Caco-2 (cell line): ENCODE results near the gene TBX3. TPM values are rescaled to one million over a fixed set of nuclear protein-coding genes. Genes with fewer than 3 reads are reported as not detected.
"Not testable (repeated sequence)": the region's sequence is repeated elsewhere in the genome, so short reads cannot be mapped to it uniquely, and the experiment has no call there.

Experiments
- BruUV-seq: library from RNA; stranded (reverse); fragments of 400-500 nt; replicated peaks from 2 replicates; lab custom pipeline; 2021; lab: Mats Ljungman, UMichigan
- CTCF ChIA-PET: fragments of 300-600 bp; sonication (Branson Sonifier 250); formaldehyde crosslinking; loops from one replicate; lab custom pipeline; 2022; ENCODE audit warnings: antibody characterized with exemption; lab: Charles Lee
- POLR2A ChIA-PET: fragments of 300-600 bp; sonication (Branson Sonifier 250); formaldehyde crosslinking; loops from one replicate; lab custom pipeline; 2022; ENCODE audit warnings: antibody characterized with exemption; lab: Charles Lee
- DNase-seq, 2 experiments: peaks; one replicate each; pipeline versions ENCODE4 v3.0.0 to v3.0.0-alpha.2; 2020 to 2022
- H3K27me3 ChIP-seq: replicated peaks from 2 replicates; pipeline ENCODE4 v1.6.0; 2011; ENCODE audit warnings: low read length; ENCODE audit not compliant: control insufficient read depth, insufficient read depth
- H3K36me3 ChIP-seq: 2 replicates; pipeline ENCODE4 v1.5.1; 2011; ENCODE audit warnings: low read length; ENCODE audit not compliant: control insufficient read depth, insufficient read depth
- H3K4me1 ChIP-seq: fragments of 250-450 bp; sonication (Bioruptor Pico); 2 replicates; pipeline ENCODE4 v1.5.1; 2020; ENCODE audit warnings: mild to moderate bottlenecking
- H3K4me3 ChIP-seq: 2 replicates; pipeline ENCODE4 v1.5.1; 2011; ENCODE audit warnings: low read depth, mild to moderate bottlenecking, control low read depth, low read length
- H3K9me3 ChIP-seq: fragments of 250-450 bp; sonication (Bioruptor Pico); 2 replicates; pipeline ENCODE4 v1.5.1; 2020; ENCODE audit warnings: mild to moderate bottlenecking, moderate library complexity
- H3K27ac Mint-ChIP-seq: one replicate; pipeline ENCODE4 v1.8.0; 2022; ENCODE audit warnings: mixed read lengths; ENCODE audit not compliant: unreplicated experiment
- H3K27me3 Mint-ChIP-seq: one replicate; pipeline ENCODE4 v1.8.0; 2022; ENCODE audit warnings: mixed read lengths; ENCODE audit not compliant: insufficient read depth, unreplicated experiment
- H3K36me3 Mint-ChIP-seq: one replicate; pipeline ENCODE4 v1.8.0; 2022; ENCODE audit warnings: mild to moderate bottlenecking, mixed read lengths; ENCODE audit not compliant: insufficient read depth, unreplicated experiment
- H3K4me1 Mint-ChIP-seq: one replicate; pipeline ENCODE4 v1.8.0; 2022; ENCODE audit warnings: low read depth, mixed read lengths; ENCODE audit not compliant: unreplicated experiment
- H3K4me3 Mint-ChIP-seq: one replicate; pipeline ENCODE4 v1.8.0; 2022; ENCODE audit warnings: mild to moderate bottlenecking, moderate library complexity, mixed read lengths; ENCODE audit not compliant: unreplicated experiment
- H3K9me3 Mint-ChIP-seq: one replicate; pipeline ENCODE4 v1.8.0; 2022; ENCODE audit warnings: mixed read lengths; ENCODE audit not compliant: unreplicated experiment
- CTCF ChIP-seq, 2 experiments: fragments of 200-600 bp in 1 of 2; IDR thresholded peaks; 1 replicate in 1 of 2; 2 replicates in 1 of 2; pipeline versions ENCODE4 v1.5.1 to v1.8.0; 2011 to 2022; ENCODE audit warnings: antibody characterized with exemption in 1 of 2, control low read depth in 1 of 2, inconsistent platforms in 1 of 2, low read depth in 1 of 2, low read length in 1 of 2, mild to moderate bottlenecking in 1 of 2, moderate library complexity in 1 of 2; ENCODE audit not compliant: insufficient read depth in 1 of 2, severe bottlenecking in 1 of 2, unreplicated experiment in 1 of 2
- intact Hi-C: fragments of 100-400 bp; cut with micrococcal nuclease; formaldehyde crosslinking; loops from one replicate; pipeline ENCODE4 v1.10.0; 2022; ENCODE audit not compliant: unreplicated experiment
- total RNA-seq: library from RNA; stranded (reverse); gene quantifications from 2 replicates; pipeline ENCODE4 v1.2.3, GENCODE V29; 2022

The TBX3 gene
- total RNA-seq, 1 experiment from 2014 or later = 47.2 TPM

- TF ChIP-seq CTCF (IDR thresholded peaks at IDR 0.05; ENCODE audit: insufficient read depth in 1 of 2, low read depth in 1 of 2, low read length in 1 of 2, severe bottlenecking in 1 of 2, unreplicated experiment in 1 of 2) = no peak
- POLR2A ChIA-PET = no interaction called here
- intact Hi-C loops = no loop called here
- Mint-ChIP-seq H3K27me3 (no peaks in the 10 kb centered on the region), H3K4me3 (no peak overlapping the region), H3K36me3 (no peaks in the 10 kb centered on the region), H3K27ac (no peak overlapping the region), H3K9me3 (no peaks in the 10 kb centered on the region), H3K4me1 (no peaks in the 10 kb centered on the region)
- Histone ChIP-seq H3K36me3 (no peaks in the 10 kb centered on the region), H3K27me3 (no peaks in the 10 kb centered on the region), H3K9me3 (no peaks in the 10 kb centered on the region), H3K4me3 (no peak overlapping the region), H3K4me1 (no peaks in the 10 kb centered on the region)
- CTCF ChIA-PET = no interaction called here
- no peak for DNase-seq
- no TSS peak for BruUV-seq
Measured at GRCh38 chr12:114726092-114726710, 42.2 kb upstream of the TBX3 start.

- H3K9me3 Mint-ChIP-seq, H3K4me3 ChIP-seq, H3K4me1 Mint-ChIP-seq, H3K9me3 ChIP-seq, H3K27ac Mint-ChIP-seq, POLR2A ChIA-PET, H3K4me3 Mint-ChIP-seq, H3K36me3 Mint-ChIP-seq, CTCF ChIA-PET, intact Hi-C loops, BruUV-seq, H3K27me3 ChIP-seq, DNase-seq, H3K36me3 ChIP-seq, H3K27me3 Mint-ChIP-seq: not testable (repeated sequence)
- peaks cover 14% of the 10 kb centered on the region for H3K4me1 ChIP-seq
Measured at GRCh38 chr12:114722176-114722575, 38.2 kb upstream of the TBX3 start.

- ChIA-PET CTCF (no interaction called here), POLR2A (no interaction called here)
- BruUV-seq = no TSS peak
- no peak for DNase-seq
- Histone ChIP-seq H3K36me3 (no peaks in the 10 kb centered on the region), H3K9me3 (no peaks in the 10 kb centered on the region), H3K4me3 (no peak overlapping the region), H3K4me1 (peaks cover 14% of the 10 kb centered on the region), H3K27me3 (no peaks in the 10 kb centered on the region)
- H3K4me3 Mint-ChIP-seq = no peak overlapping the region
- no peak overlapping the region for H3K27ac Mint-ChIP-seq
- no peaks in the 10 kb centered on the region for H3K27me3 Mint-ChIP-seq
- H3K9me3 Mint-ChIP-seq = no peaks in the 10 kb centered on the region
- intact Hi-C loops = no loop called here
- H3K36me3 Mint-ChIP-seq = no peaks in the 10 kb centered on the region
- H3K4me1 Mint-ChIP-seq = peaks cover 7% of the 10 kb centered on the region
- TF ChIP-seq CTCF (IDR thresholded peaks at IDR 0.05; ENCODE audit: insufficient read depth in 1 of 2, low read depth in 1 of 2, low read length in 1 of 2, severe bottlenecking in 1 of 2, unreplicated experiment in 1 of 2) = no peak
Measured at GRCh38 chr12:114721266-114721665, 37.3 kb upstream of the TBX3 start.
